ENCODE data around the gene ENOX1.

Gene ENOX1

DNA sequence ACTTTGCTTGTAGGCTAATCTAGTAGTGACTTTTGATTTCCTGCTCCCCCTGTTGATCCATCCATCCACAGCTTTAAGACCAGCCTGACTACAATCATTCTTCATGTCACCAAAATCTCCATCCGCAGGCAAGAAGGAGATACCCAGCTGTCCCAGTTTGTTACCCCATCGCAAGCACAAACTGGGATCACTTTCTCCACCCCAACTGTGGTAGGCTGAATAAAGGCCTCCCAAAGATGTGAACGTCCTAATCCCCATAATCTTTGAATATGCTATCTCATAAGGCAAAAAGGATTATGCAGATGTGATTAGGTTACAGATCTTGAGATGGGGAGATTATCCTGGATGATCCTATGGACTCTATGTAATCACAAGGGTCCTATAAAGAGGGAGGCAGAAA lies 202.0 kb downstream of the ENOX1 start:
- FAIRE-seq = no peak

DNA sequence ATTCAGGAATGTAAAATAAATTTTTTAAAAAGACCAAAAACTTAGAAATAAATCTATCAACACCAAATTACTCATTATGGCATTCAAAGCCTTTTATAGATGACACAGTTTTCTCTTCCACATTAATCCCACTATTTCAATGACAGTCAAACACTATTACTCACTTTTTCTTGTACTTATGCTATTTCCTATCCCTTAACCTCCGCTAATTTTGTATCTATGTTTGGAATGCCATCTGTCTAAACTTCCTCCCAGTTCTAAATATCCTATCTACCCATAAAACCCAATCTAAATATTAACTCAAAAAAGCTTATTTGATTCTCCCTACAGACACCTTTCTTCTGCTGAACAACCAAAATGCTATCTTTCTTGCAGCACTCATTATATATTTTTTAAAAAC lies 203.5 kb downstream of the ENOX1 start:
- no peak for FAIRE-seq

DNA sequence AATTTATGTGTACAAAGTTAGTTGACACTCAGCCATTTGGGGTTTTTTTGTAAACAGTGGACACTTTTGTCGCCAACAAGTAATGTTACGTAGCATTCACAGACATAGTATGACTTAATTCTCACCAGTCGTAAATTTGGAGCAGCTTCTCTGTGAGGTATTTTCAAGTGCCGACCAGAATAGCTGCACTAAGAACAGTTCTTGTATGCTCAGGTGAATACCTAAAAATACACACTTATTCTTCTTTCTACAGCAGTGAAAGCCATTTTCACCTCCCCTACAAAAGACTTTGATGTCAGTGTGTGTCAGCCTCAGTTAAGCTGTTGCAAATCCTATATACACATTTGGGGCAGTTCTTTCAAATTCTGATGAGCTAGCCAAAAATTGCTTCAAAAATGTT lies 206.5 kb downstream of the ENOX1 start:
- FAIRE-seq = no peak

DNA sequence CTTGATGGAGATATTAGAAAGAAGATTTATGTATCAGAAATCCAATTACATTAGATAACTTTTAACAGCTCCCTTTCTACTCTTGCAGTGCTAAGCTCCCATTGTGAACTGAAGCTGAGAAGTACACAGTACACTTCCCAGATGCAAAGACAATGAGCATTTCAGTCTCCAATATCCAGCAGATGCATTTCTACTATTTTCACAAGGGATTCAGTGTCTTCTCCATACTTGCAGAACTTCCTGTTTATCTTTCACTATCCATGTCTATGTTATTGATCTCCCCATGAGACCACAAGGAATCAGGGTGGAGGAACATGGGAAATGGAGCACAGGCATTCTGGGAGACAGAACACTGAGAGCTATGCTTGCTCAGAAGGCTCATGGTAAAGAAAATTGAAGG lies 207.5 kb downstream of the ENOX1 start:
- no peak for FAIRE-seq

DNA sequence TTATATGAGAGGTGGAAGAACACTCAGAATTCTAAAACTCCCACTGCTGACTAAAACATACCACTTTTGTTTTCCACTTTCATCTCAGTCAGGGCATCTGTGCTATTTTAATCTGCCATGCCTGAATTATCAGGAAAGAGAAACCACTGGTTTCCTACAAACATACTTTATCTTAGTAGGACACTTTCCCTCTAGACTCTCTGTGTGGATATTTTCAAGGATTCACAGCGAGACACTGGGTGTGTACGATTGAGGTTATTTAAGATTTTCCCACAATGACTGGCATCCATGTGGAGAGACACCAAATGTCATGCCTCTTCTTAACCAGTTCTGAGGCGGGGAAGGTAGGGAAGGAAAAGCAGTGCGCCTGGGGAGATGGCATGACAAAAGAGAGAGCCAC lies 212.2 kb downstream of the ENOX1 start:
- FAIRE-seq = no peak

DNA sequence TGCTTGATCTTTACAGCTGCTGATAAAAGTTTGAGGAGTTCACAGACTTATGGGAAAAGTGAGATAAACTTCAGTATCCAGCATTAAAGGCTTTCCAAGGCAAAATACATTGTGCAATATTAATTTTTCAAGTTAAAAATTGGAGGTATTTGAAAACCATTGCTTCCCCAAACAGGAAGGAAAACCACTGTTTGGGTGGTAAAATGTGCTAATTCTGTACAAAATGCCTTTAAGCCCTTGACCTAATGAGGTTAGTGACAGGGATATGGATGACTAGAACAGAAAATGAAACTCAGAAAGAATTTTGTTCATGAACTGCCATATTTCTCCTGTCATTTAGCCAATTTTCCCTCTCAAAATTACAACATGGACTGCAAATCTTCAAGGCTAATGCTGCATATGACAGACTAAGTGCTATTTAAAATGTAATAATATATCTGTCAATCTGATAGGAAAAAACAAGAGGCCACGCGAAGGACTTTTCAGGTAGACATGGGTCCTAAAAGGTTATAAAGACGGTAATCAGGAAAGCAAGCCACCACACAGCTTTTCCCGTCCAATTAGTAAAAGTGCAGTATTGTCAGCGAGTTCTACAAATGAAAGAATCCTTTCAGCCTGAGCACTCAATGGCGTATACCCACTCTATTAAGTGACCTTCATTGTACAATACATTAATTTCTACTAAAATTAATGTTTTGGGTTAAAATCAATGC lies 212.8 kb downstream of the ENOX1 start:
- no peak for FAIRE-seq

DNA sequence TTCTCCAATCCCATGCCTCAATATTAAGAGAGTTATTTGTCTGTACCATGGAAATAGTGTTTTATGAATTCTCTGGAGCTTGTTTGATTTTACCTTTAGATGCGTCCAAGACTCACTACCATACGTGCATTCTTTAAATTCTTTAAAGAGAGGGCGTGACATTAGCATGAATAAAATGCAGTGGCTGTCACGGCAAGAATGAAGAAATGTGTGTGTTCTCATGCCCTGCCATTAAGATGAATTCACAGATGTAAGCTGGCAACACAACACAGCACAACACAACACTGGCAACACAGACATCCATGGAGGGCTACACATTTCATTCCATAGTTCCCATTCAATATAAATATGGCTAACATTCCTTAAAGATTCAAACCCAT lies 213.4 kb downstream of the ENOX1 start:
- no peak for FAIRE-seq

DNA sequence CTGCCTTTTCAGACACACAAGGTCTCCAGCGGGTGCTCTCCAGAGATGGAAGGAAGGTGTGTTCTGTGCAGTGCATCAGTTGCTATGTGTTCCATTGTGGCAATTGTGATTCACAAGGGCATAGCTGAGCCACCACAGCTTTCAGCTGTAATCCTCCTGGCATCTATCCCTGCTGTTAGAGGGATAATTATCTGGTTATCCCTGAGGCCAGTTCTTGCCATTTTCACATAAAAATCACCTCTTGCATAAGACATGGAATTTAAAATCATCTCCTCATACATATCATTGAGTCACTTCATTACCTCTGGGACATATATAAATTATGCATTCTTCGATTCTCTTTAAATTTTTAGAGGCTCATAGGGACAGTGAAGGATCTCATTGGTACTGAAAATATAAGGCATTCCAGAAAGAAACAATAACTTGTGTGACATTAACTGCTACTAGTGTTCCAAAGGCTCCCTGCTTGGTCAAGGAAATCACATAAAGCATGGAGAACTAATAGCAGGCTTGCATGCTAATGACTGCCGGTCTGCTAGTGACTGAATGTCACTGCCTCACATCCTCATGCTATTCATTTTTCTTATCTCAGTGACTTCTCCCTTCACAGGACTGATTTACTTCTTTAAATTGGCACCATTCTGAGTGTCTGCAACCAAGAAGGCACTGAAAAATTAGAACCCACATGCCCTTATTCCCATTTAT lies 214.0 kb downstream of the ENOX1 start:
- FAIRE-seq = no peak

DNA sequence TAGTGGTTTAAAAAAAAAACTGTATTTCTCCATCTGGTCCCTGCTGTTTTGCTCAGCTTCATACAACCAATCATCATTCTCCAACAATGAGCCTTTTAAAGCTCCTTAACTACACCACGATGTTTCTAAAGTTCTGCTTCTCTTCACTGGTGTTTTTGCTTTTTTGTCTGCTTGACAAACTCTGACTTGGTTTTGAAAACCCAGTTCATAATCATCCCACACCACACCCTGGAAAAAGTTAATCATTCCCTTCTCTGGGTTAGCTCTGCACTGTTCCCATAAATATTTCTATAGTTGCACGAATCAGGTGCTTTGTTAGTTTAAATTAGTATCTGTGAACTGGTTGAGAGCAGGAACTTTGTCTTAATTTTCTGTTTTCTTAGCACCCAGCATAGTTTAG lies 217.1 kb downstream of the ENOX1 start:
- no peak for FAIRE-seq

DNA sequence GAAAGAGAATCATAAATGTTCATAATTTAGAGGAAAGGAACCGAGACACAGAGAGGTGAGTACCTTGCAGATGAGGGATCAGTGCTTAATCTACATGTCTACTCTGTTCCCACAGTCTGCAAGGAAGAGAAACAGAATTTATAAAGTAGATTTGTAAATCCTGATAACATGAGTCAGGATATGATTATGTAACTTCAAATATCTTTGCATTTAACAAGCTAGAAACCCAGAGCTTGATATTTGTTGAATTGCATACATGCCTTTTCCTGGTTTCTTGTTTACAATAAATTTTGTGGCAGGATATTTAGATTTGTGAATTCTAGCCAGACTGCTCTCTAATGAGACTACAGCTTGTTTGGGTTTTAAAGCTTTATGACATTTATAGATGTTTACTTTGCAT lies 219.2 kb downstream of the ENOX1 start:
- FAIRE-seq = no peak

DNA sequence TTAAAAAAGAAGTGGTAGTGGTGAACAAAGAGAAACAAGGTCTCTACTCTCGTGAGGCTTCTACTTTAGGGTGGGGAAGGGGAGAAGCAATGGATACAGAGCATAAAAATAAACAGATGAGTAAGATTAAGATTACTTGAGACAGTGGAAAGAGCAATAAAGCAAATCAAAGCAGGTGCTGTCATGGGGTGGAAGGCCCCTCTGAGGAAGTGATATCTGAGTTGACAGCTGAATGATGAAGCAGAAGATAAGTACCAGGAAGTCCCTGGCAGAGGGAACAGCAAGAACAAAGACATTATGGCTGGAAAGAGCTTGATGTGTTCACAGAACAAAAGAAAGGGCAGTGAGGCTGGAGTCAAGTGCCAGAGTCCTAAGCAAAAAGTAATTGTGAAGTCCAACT lies 221.8 kb downstream of the ENOX1 start:
- no peak for FAIRE-seq

DNA sequence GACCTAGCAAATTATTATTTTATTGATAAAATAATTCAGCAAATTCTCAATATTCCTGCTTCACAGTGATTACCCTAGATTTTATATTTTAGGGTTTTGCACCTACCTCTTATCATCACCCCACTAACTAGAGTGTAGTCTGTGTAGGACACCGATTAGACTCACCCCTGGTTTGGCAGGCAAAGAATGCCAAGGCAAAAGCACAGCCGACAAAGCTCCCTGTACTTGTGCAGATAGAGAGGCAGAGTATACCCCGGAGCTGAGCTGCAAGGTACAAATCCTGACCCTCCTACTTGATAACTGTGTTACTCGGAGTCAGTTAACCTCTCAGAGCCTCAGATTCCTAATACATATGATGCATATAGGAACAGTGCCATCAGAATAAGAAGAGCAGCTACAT lies 225.7 kb downstream of the ENOX1 start:
- no peak for FAIRE-seq

DNA sequence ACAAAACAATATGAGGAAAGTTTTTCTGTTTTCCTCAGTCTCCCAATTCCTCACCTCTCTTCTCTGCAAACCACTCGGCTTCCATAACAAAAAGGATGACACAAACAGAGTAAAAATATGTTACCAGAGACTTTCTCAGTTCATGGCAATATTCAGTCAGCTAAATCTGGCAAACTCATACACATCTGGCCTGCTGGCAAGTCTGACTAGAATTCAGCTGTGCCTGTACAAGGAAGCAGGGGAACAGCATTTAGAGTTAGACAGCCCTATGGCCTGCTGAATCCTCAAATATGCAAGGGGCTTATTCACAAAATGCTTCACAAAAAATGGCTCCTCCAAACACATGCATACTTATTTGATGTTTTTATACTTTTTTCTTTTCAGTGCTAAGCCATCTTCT lies 227.8 kb downstream of the ENOX1 start:
- FAIRE-seq = no peak

DNA sequence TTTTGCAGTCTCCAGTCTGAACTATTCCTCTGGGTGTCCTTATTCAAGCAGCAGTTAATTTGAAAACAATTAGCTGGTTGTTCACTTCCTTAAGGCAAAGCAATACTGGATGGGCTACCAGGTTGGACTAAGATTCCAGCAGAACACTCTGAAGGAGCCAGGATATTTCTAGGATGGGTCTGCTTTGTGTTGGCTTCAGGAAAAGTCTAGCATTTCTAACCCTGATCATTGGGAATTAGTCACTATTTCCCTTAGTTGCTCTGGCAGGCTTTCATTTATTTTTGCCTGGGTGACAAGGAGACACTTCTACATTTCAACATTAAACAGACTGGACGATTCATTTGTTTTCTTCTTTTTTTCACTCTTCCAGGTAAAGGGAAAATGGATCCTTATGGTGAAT lies 228.4 kb downstream of the ENOX1 start:
- no peak for FAIRE-seq

DNA sequence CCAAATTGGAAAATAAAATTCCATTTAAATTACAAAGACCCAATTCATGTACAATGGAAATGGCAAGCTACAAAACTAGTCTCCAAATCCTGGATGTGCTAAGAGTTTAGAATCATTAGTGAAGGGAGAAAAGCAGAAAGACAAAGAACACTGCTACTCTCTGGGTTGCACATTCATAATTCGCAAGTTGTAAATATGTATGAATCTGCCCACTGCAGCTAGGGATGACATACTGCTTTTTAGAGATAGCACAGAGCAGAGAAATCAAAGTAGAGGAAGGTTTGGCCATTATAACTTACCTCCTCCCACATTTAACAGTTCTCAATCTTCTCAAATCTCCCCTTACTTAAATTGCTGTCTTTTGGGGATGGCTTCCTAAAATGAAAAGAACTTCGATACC lies 231.1 kb downstream of the ENOX1 start:
- no peak for FAIRE-seq

DNA sequence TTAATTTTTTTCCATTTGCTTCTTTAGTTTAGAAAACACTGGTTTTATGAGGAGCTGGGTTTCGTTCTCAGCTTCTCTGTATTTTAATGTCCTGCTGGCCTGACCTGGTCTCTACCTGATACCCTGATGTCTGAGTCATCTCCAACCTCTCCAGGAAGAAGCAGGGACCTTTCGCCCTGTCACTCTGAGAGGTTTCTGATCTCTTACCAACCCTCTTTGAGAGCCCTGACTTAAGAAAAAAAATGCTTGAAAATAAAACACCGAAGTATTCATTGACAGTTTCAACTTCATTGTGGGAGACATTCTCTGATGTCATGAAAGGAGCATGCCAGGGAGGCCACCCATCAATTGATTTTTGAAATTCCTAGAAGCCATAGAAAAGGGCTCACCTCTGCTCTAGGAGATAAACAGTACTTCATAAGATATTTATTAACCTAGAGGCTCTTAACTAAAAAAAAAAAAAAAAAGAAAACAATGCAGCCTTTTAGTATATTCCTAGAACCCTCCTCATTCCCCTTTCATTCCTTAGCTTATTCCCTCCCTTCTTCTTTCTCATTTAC lies 234.8 kb downstream of the ENOX1 start:
- no peak for FAIRE-seq

DNA sequence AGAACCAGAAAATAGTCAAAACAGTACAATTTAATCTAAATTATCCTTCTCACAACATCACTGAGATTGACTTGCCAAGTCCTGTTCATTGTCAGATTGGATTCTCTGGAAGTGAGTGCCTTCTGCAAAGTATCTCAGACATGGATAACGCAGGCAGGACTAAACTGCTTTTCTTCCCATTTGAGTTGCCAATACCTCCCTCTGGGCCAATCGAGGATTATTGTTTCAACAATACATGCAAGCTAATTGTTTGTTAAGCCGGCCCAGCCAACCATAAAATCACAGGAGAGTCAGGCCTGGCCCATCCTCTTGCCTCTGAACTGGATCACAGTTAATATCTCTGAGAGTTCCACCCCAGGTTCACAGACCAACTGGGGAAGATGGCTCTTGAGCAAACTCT lies 240.0 kb downstream of the ENOX1 start:
- no peak for FAIRE-seq

DNA sequence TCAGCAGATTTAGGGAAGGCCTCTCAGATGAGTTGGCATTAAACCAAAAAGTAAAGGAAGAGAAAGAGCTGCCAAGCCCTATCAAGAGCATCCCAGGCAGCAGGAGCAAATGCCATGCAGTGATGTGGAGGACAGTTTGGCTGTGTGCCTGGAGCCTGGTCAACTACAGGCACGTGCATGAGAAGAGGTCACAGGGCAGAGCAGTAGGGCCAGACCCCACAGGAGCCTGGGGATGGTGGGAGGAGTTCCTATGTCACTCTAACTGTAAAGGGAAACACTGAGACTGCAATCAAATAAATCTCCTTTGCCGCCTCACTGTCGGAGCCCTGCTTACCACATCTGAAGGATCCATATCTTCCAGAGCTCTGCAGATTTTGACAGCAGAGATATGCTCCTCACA lies 240.5 kb downstream of the ENOX1 start:
- FAIRE-seq = no peak

DNA sequence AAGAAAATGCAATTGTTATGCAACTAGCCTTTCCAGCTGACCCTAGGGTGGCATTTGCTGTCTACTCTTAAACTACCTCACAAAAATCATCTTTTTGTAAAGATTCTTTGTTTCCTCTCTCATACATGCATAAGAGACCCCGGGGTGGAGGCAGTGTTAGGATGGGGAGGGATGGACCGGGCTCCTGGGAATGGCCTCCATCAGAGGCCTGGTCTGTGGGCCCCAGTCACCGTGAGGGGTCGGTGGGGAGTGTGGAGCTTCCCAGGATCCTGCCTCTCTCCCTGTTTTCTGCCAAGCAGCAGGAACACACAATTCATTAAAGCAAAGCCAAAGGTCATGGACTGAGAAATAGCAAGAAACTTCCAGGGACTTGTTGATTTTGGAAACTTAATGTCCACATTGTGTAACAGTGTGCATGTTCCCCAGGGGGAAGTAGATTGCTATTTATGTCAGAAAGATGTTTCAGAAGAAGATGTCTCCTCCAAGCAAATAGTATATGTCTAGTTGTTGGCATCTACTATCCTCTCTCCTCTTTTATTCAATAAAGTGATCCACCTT lies 241.4 kb downstream of the ENOX1 start:
- FAIRE-seq = no peak

DNA sequence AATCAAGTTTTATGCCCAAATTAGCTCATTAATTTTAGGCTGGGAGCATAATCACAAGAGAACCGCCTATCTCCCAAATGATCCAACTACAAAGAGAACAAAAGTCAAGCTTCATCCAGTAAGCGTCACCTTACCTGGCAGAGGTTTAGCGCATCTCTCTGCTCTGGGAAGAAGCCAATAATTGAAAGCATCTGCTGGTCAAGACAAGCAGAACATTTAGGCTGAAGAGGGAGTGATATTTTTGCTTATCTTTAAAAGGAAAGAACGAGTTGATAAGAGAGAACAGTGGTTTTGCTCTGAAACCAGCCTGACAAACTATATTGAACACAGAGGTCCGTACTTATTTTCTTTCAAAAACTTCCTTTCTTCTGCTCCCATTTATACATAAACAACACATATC lies 242.1 kb downstream of the ENOX1 start:
- no peak for FAIRE-seq

DNA sequence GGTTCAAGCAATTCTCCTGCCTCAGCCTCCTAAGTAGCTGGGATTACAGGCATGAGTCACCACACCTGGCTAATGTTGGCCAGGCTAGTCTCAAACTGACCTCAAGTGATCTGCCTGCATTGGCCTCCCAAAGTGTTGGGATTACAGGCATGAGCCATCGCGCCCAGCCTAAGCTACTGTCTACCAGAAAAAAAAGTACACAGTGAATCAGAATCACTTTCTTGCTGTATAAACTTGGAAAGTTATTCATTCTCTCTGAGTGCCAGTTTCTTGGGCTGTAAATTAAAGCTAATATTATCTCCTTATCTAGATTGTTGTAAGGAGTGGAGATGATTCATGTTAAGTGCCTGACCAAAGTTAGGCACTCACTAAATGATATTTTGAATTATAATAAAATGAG lies 242.8 kb downstream of the ENOX1 start:
- FAIRE-seq = no peak

DNA sequence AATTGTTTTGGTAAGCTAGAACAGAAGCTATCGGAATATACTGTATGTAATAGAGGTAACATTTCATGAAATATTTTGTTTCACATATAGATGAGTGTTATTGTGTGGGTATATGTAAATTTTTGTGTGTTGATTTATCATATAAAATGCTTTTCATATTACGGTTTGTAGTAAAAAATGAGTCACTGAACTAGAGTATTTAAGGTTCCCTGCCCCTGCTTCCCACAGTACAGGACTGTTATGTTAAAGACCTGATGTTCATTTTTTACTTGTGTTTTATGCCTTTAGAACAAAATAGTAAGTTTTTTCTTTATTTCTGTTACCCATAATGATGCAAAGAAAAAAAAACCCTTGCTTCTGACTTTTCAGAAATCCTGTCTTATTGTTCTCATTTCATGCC lies 243.4 kb downstream of the ENOX1 start:
- no peak for FAIRE-seq

DNA sequence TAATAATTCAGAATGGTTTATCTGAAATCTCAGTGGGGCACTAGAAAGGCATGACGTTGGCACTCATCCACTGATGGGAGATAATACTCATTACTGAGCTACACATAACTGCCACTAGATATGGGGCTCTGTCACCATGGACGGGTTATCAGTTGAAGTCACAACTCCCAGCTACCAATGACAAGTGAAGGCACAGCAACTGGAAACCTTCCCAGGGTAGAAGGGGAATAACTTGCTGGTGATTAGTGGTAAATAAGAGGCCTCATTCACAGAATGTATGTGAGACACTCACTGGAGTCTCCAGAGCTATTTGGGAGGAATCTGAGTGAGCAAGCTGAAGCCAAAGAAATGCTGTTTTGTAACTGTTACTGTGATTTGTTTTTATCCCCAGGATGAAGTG lies 249.6 kb downstream of the ENOX1 start:
- no peak for FAIRE-seq

DNA sequence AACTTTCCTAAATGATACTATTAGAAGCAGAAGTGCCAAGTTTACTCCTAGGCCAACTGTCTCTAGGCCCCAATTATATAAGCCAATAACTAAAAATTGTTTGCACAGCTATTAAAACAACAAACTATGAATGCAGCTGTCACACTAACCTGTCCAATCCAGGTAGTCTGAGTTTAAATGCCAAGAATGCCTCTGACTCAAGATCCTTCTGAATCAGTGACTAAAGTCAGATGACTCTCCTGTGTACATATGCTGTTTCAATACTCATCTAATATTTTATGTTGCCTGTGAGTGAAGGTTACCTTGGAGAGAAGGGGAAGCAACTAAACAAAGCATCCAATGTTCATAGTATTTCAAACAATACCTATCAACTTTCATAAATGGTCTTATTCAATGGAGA lies 257.0 kb downstream of the ENOX1 start:
- FAIRE-seq = no peak
